ENCODE measurements around the gene PCDHA2. TPM values are rescaled to one million over a fixed set of nuclear protein-coding genes. Genes with fewer than 3 reads are reported as not detected.

Gene PCDHA2
- total and polyA plus RNA-seq, 2 of the 4 experiments (the other 2 are of a cell fraction), result not detected

GRCh38 chr5:140764177-140764973, 30.3 kb upstream of the PCDHA2 start:
- no peak for ATAC-seq (ENCODE audit: low read depth)
- Histone ChIP-seq H2BK5ac (ENCODE audit: low read depth, low read length, poor library complexity, severe bottlenecking) (no peak overlapping the region), H2BK120ac (ENCODE audit: low read depth, low read length) (no peak overlapping the region), H3K4me3 (ENCODE audit: insufficient read depth, low read depth, low read length) (no peak overlapping the region), H3K4me1 (ENCODE audit: control insufficient read depth, insufficient read depth, low read length) (no peaks in the 10 kb centered on the region), H4K8ac (ENCODE audit: low read depth in 2 of 2, low read length in 2 of 2) (no peak overlapping the region), H2AFZ (replicated peaks; ENCODE audit: low read length, poor library complexity) (no peak overlapping the region), H3K9me1 (ENCODE audit: insufficient read depth, low read length) (no peaks in the 10 kb centered on the region), H3K14ac (replicated peaks; ENCODE audit: low read depth, low read length) (no peak overlapping the region), H4K5ac (ENCODE audit: low read depth, low read length) (no peak overlapping the region), H2BK20ac (ENCODE audit: low read depth, low read length) (no peak overlapping the region), H3K4me2 (ENCODE audit: low read depth, low read length) (no peak overlapping the region), H3K9ac (ENCODE audit: low read depth, low read length) (no peak overlapping the region), H3K79me1 (ENCODE audit: low read depth in 1 of 2, low read length in 2 of 2) (no peaks in the 10 kb centered on the region), H3K18ac (ENCODE audit: low read depth, low read length) (no peak overlapping the region), H4K91ac (ENCODE audit: insufficient read depth, low read depth, low read length) (no peak overlapping the region), H2BK15ac (ENCODE audit: low read depth, low read length) (no peak overlapping the region), H3K56ac (ENCODE audit: extremely low read depth, insufficient read depth, low read length) (no peak overlapping the region), H3K4ac (ENCODE audit: low read depth, low read length) (no peak overlapping the region), H2AK5ac (ENCODE audit: low read depth, low read length) (no peak overlapping the region), H2AK9ac (replicated peaks; ENCODE audit: low read depth, low read length, poor library complexity) (no peak overlapping the region), H3K27ac (ENCODE audit: insufficient read depth, low read length) (no peak overlapping the region), H3K23ac (ENCODE audit: low read depth, low read length) (no peak overlapping the region), H3K36me3 (ENCODE audit: control insufficient read depth, insufficient read depth, low read length) (no peaks in the 10 kb centered on the region), H4K20me1 (ENCODE audit: insufficient read depth, low read length) (no peaks in the 10 kb centered on the region), H3K27me3 (ENCODE audit: control insufficient read depth, insufficient read depth, low read length) (no peaks in the 10 kb centered on the region), H3K9me3 (ENCODE audit: control insufficient read depth, insufficient read depth, low read length) (peaks cover 37% of the 10 kb centered on the region)
- DNase-seq, result no peak
- no peak for TF ChIP-seq CHD1 (IDR thresholded peaks at IDR 0.05; ENCODE audit: low read depth, low read length)
- TF ChIP-seq BHLHE40 (IDR thresholded peaks at IDR 0.05; ENCODE audit: low read depth, low read length), result no peak
- no peak for TF ChIP-seq RFX5 (IDR thresholded peaks at IDR 0.05; ENCODE audit: low read depth, low read length)
- TF ChIP-seq MAZ (IDR thresholded peaks at IDR 0.05; ENCODE audit: borderline replicate concordance, low read depth, low read length), result no peak
- no peak for TF ChIP-seq MAFK (IDR thresholded peaks at IDR 0.05; ENCODE audit: low read depth, low read length)
- TF ChIP-seq CTCF (conservative IDR thresholded peaks at IDR 0.05; ENCODE audit: low read depth, low read length), result no peak
- no peak for TF ChIP-seq NFE2L2 (IDR thresholded peaks at IDR 0.05; ENCODE audit: low read depth, low read length)
- intact Hi-C loops (cut with micrococcal nuclease), result no loop called here
- no TSS peak for BruUV-seq (replicated peaks)
- dilution Hi-C loops (cut with HindIII; ENCODE audit: low sequenced_read_pairs, unreplicated experiment), result no loop called here
- ChIA-PET CTCF (no interaction called here), POLR2A (ENCODE audit: unreplicated experiment) (no interaction called here)
- in situ Hi-C loops (cut with MboI; ENCODE audit: low sequenced_read_pairs), result no loop called here
- WGBS, 2 experiments (ENCODE audit: extremely low coverage in 2 of 2, insufficient read length in 1 of 2), result no CpG with 5 or more reads among the region's 2 CpGs

All from IMR-90 (cell line).